Astrocyte (in vitro differentiated cells and primary cell): ENCODE measurements around the gene LCE1A. TPM values are rescaled to one million over a fixed set of nuclear protein-coding genes. Genes with fewer than 3 reads are reported as not detected.

Experiments used
- DNase-seq: peaks from one replicate; pipeline ENCODE4 v3.0.0-alpha.2; 2010; ENCODE audit warnings: low read depth
- FAIRE-seq: peaks from 2 replicates; lab custom pipeline; 2011; peaks lifted over from hg19 to GRCh38; lab: Jason Lieb, UNC
- H2AFZ ChIP-seq: 2 replicates; pipeline ENCODE4 v1.6.0; 2012; ENCODE audit warnings: low read depth, low read length, inconsistent platforms
- H3K27ac ChIP-seq: 2 replicates; pipeline ENCODE4 v1.5.1; 2011; ENCODE audit warnings: low read depth, low read length, inconsistent platforms
- H3K27me3 ChIP-seq: 2 replicates; pipeline ENCODE4 v1.6.0; 2011; ENCODE audit warnings: low read length, inconsistent platforms; ENCODE audit not compliant: insufficient read depth
- H3K36me3 ChIP-seq: 2 replicates; pipeline ENCODE4 v1.5.1; 2011; ENCODE audit warnings: low read length, inconsistent platforms; ENCODE audit not compliant: insufficient read depth
- H3K4me1 ChIP-seq: 2 replicates; pipeline ENCODE4 v1.5.1; 2011; ENCODE audit warnings: low read length, inconsistent platforms; ENCODE audit not compliant: insufficient read depth
- H3K4me2 ChIP-seq: 2 replicates; pipeline ENCODE4 v1.6.0; 2012; ENCODE audit warnings: low read length, inconsistent platforms
- H3K4me3 ChIP-seq: 2 replicates; pipeline ENCODE4 v1.5.1; 2011; ENCODE audit warnings: low read depth, mild to moderate bottlenecking, low read length, inconsistent platforms; ENCODE audit not compliant: insufficient read depth
- H3K79me2 ChIP-seq: 2 replicates; pipeline ENCODE4 v1.6.0; 2012; ENCODE audit warnings: mild to moderate bottlenecking, low read length, inconsistent platforms; ENCODE audit not compliant: insufficient read depth
- H3K9ac ChIP-seq: 2 replicates; pipeline ENCODE4 v1.6.0; 2012; ENCODE audit warnings: mild to moderate bottlenecking, low read length, inconsistent platforms
- H3K9me3 ChIP-seq: 2 replicates; pipeline ENCODE4 v1.5.1; 2012; ENCODE audit warnings: low read depth, mild to moderate bottlenecking, low read length, inconsistent platforms; ENCODE audit not compliant: insufficient read depth
- H4K20me1 ChIP-seq: 2 replicates; pipeline ENCODE4 v1.6.0; 2012; ENCODE audit warnings: low read length, inconsistent platforms; ENCODE audit not compliant: insufficient read depth
- H3K27ac Mint-ChIP-seq: one replicate; pipeline ENCODE4 v1.8.0; 2021; ENCODE audit warnings: mild to moderate bottlenecking, mixed read lengths; ENCODE audit not compliant: unreplicated experiment
- H3K27me3 Mint-ChIP-seq: one replicate; pipeline ENCODE4 v1.8.0; 2021; ENCODE audit warnings: low read depth, mixed read lengths; ENCODE audit not compliant: unreplicated experiment
- H3K36me3 Mint-ChIP-seq: one replicate; pipeline ENCODE4 v1.8.0; 2021; ENCODE audit warnings: low read depth, mixed read lengths; ENCODE audit not compliant: unreplicated experiment
- H3K4me1 Mint-ChIP-seq: one replicate; pipeline ENCODE4 v1.8.0; 2021; ENCODE audit warnings: low read depth, mixed read lengths; ENCODE audit not compliant: unreplicated experiment
- H3K4me3 Mint-ChIP-seq: one replicate; pipeline ENCODE4 v1.8.0; 2021; ENCODE audit warnings: mild to moderate bottlenecking, moderate library complexity, mixed read lengths; ENCODE audit not compliant: unreplicated experiment
- H3K9me3 Mint-ChIP-seq: one replicate; pipeline ENCODE4 v1.8.0; 2021; ENCODE audit warnings: mild to moderate bottlenecking, mixed read lengths; ENCODE audit not compliant: unreplicated experiment
- CTCF ChIP-seq: IDR thresholded peaks from 2 replicates; pipeline ENCODE4 v1.5.1; 2011; ENCODE audit warnings: low read depth, mild to moderate bottlenecking, inconsistent platforms, low read length, moderate library complexity; ENCODE audit not compliant: insufficient read depth
- EZH2 ChIP-seq: IDR thresholded peaks from 2 replicates; pipeline ENCODE4 v1.6.1; 2012; ENCODE audit warnings: mild to moderate bottlenecking, low read length, inconsistent platforms; ENCODE audit not compliant: insufficient read depth
- total RNA-seq: library from RNA; stranded (reverse); gene quantifications from 2 replicates; pipeline ENCODE4 v1.2.1, GENCODE V29; 2021

The LCE1A gene
- total RNA-seq, 1 donor from 2014 or later = not detected

- Histone ChIP-seq H3K4me1 (no peaks in the 10 kb centered on the region), H3K36me3 (no peaks in the 10 kb centered on the region), H3K4me2 (no peak overlapping the region), H3K79me2 (no peaks in the 10 kb centered on the region), H3K27ac (no peak overlapping the region), H2AFZ (no peak overlapping the region), H3K9me3 (no peaks in the 10 kb centered on the region), H3K4me3 (no peak overlapping the region), H3K9ac (no peak overlapping the region), H4K20me1 (no peaks in the 10 kb centered on the region), H3K27me3 (no peaks in the 10 kb centered on the region)
- no peak overlapping the region for H3K4me3 Mint-ChIP-seq
- H3K36me3 Mint-ChIP-seq = no peaks in the 10 kb centered on the region
- DNase-seq = no peak
- peaks cover 2% of the 10 kb centered on the region for H3K9me3 Mint-ChIP-seq
- no peak for FAIRE-seq
- H3K27me3 Mint-ChIP-seq = peaks cover 6% of the 10 kb centered on the region
- H3K27ac Mint-ChIP-seq = no peak overlapping the region
- H3K4me1 Mint-ChIP-seq = peaks cover 1% of the 10 kb centered on the region
- no peak for TF ChIP-seq EZH2
- TF ChIP-seq CTCF = no peak
Observed at GRCh38 chr1:152876827-152877226, 49.6 kb downstream of the LCE1A start.

Other genes with a start within 250 kb of the LCE1A start
- gene LCE3D, start 247.0 kb upstream of the LCE1A start, total RNA-seq = not detected in 2 replicates
- not detected in 2 replicates for gene LCE3C, start 227.2 kb upstream of the LCE1A start, total RNA-seq
- not detected in 2 replicates for gene LCE3B, start 213.7 kb upstream of the LCE1A start, total RNA-seq
- gene LCE3A, start 204.4 kb upstream of the LCE1A start, total RNA-seq = not detected in 2 replicates
- gene LCE2D, start 164.1 kb upstream of the LCE1A start, total RNA-seq = not detected in 2 replicates
- gene LCE2C, start 152.2 kb upstream of the LCE1A start, total RNA-seq = not detected in 2 replicates
- gene LCE2B, start 141.3 kb upstream of the LCE1A start, total RNA-seq = not detected in 2 replicates
- gene LCE2A, start 129.1 kb upstream of the LCE1A start, total RNA-seq = not detected in 2 replicates
- gene LCE4A, start 119.3 kb upstream of the LCE1A start, total RNA-seq = not detected in 2 replicates
- gene KPRP, start 69.4 kb upstream of the LCE1A start, total RNA-seq = not detected in 2 replicates
- not detected in 2 replicates for gene LCE1F, start 52.3 kb upstream of the LCE1A start, total RNA-seq
- not detected in 2 replicates for gene LCE1E, start 41.2 kb upstream of the LCE1A start, total RNA-seq
- gene LCE1D, start 30.8 kb upstream of the LCE1A start, total RNA-seq = not detected in 2 replicates
- gene LCE1C, start 20.8 kb upstream of the LCE1A start, total RNA-seq = not detected in 2 replicates
- not detected in 2 replicates for gene LCE1B, start 15.5 kb upstream of the LCE1A start, total RNA-seq
- gene LCE6A, start 15.4 kb downstream of the LCE1A start, total RNA-seq = not detected in 2 replicates
- gene LCE7A, start 32.5 kb downstream of the LCE1A start, total RNA-seq = not detected in 2 replicates
- not detected in 2 replicates for gene SMCP, start 50.8 kb downstream of the LCE1A start, total RNA-seq
- gene IVL, start 81.1 kb downstream of the LCE1A start, total RNA-seq = 0.16 TPM in 1 of 2 replicates, not detected in the other
- not detected in 2 replicates for gene SPRR5, start 119.7 kb downstream of the LCE1A start, total RNA-seq
- gene SPRR4, start 143.2 kb downstream of the LCE1A start, total RNA-seq = not detected in 2 replicates
- gene SPRR1A, start 156.6 kb downstream of the LCE1A start, total RNA-seq = not detected in 2 replicates
- 0.70 and 3.0 TPM in 2 replicates for gene SPRR3, start 174.3 kb downstream of the LCE1A start, total RNA-seq
- gene SPRR1B, start 203.7 kb downstream of the LCE1A start, total RNA-seq = 0.39 and 0.50 TPM in 2 replicates
- gene SPRR2D, start 213.6 kb downstream of the LCE1A start, total RNA-seq = 0.57 TPM in 1 of 2 replicates, not detected in the other
- not detected in 2 replicates for gene SPRR2A, start 230.0 kb downstream of the LCE1A start, total RNA-seq
- not detected in 2 replicates for gene SPRR2B, start 244.1 kb downstream of the LCE1A start, total RNA-seq